T-helper 2 cell treated with Interferon-gamma antibody and Interleukin-4, amounts not matched to agents 5 μg/mL and 100 μg/mL, for 36 hours (primary cell): ENCODE measurements around the gene GSE1.

ENCODE experiments used
- DNase-seq: peaks from one replicate; pipeline ENCODE4 v3.0.0; 2021; ENCODE audit warnings: low spot score
- H3K27ac Mint-ChIP-seq: one replicate; pipeline ENCODE4 v1.8.0; 2021; ENCODE audit warnings: mild to moderate bottlenecking, mixed read lengths
- H3K27me3 Mint-ChIP-seq: one replicate; pipeline ENCODE4 v1.8.0; 2021; ENCODE audit warnings: low read depth, mixed read lengths
- H3K36me3 Mint-ChIP-seq: one replicate; pipeline ENCODE4 v1.8.0; 2021; ENCODE audit warnings: low read depth, mixed read lengths
- H3K4me1 Mint-ChIP-seq: one replicate; pipeline ENCODE4 v1.8.0; 2021; ENCODE audit warnings: low read depth, mixed read lengths
- H3K4me3 Mint-ChIP-seq: one replicate; pipeline ENCODE4 v1.8.0; 2022; ENCODE audit warnings: mild to moderate bottlenecking, moderate library complexity, mixed read lengths
- H3K9me3 Mint-ChIP-seq: one replicate; pipeline ENCODE4 v1.8.0; 2021; ENCODE audit warnings: mixed read lengths

The GSE1 gene

DNA sequence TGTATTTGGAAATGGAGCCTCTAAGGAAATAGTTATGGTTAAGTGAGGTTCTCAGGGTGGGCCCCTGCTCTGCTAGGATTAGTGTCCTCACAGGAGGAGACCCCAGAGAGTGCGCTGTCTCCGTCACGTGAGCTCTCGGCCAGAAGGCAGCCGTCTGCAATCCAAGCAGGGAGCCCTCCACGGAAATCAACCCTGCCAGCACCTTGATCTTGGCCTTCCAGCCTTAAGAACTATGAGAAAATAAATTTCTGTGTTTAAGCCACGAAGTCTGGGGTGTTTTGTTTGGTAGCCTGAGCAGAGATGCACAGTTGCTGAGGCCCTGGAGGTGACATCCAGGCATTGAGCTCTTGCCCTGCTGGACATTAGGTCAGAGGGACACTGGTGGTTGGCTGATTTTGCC, 32.4 kb upstream of the GSE1 start:
- no peak overlapping the region for H3K27ac Mint-ChIP-seq
- no peaks in the 10 kb centered on the region for H3K36me3 Mint-ChIP-seq
- peaks cover 1% of the 10 kb centered on the region for H3K4me1 Mint-ChIP-seq
- no peaks in the 10 kb centered on the region for H3K9me3 Mint-ChIP-seq
- no peaks in the 10 kb centered on the region for H3K27me3 Mint-ChIP-seq
- no peak overlapping the region for H3K4me3 Mint-ChIP-seq
- DNase-seq = no peak

- Mint-ChIP-seq H3K4me3 (no peak overlapping the region), H3K9me3 (no peaks in the 10 kb centered on the region), H3K27me3 (no peaks in the 10 kb centered on the region), H3K27ac (no peak overlapping the region), H3K36me3 (no peaks in the 10 kb centered on the region), H3K4me1 (no peaks in the 10 kb centered on the region)
- no peak for DNase-seq
Measured at GRCh38 chr16:85582229-85582991, 30.7 kb upstream of the GSE1 start.

DNA sequence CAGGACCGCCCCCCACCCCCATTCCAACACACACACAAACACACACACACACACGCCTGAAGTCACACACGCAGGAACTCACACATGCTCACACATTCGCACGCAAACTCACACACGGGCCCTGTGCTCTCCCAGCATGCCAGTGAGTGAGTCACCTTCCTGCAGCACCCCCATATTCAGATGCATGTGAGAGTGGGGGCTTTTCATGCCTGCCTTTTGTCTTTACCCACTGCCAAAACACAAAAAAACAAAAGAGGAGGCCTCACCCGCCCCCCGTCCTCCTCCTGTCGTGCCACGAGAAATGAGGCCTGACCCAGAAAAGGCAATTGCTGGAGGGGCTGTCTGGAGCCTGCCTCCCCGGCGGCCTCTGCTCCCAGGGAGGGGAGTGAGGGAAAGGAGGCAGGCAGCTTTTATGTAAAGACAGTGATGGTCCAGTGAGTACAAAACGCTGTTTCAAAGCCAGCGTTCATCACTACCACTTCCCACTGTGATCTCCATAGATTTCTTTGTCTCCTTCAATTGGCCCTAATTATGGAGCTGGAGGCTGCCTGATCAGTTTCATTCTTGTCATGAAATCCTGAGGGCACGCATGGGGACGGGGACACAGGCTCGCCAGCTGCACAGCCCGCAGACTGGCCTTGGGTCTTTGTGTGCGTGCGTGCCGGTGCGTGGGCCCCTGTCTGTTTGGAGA, 29.5 kb upstream of the GSE1 start:
- no peaks in the 10 kb centered on the region for H3K9me3 Mint-ChIP-seq
- no peaks in the 10 kb centered on the region for H3K36me3 Mint-ChIP-seq
- no peak overlapping the region for H3K27ac Mint-ChIP-seq

DNA sequence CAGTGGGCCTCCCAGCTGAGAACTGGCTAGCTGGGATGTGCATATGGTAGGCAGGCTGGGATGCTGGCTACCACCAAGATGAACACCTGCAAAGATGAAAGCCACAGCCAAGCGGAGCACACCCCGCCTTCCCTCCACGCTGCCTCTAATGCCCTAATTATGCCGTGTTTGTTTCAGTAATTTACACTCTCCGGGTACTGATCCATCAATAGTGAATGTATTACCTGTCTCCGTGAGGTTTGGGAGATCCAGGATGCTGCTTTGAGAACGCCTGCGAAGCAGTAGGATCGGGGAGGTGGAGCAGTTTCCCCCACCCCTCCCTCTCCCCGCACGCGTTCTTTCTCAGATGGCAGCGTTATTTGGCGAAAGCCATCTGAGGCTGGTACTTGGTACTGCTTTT, 28.9 kb upstream of the GSE1 start:
- Mint-ChIP-seq H3K27ac (no peak overlapping the region), H3K36me3 (no peaks in the 10 kb centered on the region), H3K4me1 (no peaks in the 10 kb centered on the region), H3K27me3 (no peaks in the 10 kb centered on the region), H3K4me3 (no peak overlapping the region), H3K9me3 (no peaks in the 10 kb centered on the region)
- DNase-seq = no peak

More for the DNA sequence above, 29.5 kb upstream of the GSE1 start:
- no peak for DNase-seq
- Mint-ChIP-seq H3K4me1 (no peaks in the 10 kb centered on the region), H3K4me3 (no peak overlapping the region), H3K27me3 (no peaks in the 10 kb centered on the region)

DNA sequence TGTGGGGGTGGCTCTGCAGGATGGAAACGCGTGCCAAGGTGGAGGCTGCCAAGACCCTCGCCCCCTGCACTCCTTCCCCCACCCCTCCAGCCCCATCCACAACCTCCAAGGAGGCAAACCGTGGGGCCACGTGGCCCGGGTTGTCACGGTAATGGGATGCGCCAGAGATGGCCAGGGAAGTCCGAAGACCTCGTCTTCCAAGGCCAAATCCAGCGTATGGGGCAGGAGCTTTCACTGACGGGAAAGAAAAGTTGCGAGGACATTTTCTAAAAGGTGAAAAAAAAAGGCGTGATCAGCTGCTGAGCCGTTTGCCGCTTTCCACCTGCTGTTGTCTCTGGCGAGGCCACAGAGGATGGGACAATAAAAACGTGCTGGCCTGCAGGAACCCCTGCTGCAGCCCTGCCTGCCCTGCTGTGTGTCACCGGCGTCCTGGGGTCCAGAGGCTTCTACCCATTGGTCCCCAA, 28.3 kb upstream of the GSE1 start:
- Mint-ChIP-seq H3K4me1 (no peaks in the 10 kb centered on the region), H3K36me3 (no peaks in the 10 kb centered on the region), H3K27ac (no peak overlapping the region), H3K9me3 (no peaks in the 10 kb centered on the region), H3K27me3 (no peaks in the 10 kb centered on the region), H3K4me3 (no peak overlapping the region)
- DNase-seq = no peak

GRCh38 chr16:85585711-85586110, 27.4 kb upstream of the GSE1 start:
- Mint-ChIP-seq H3K4me3 (no peak overlapping the region), H3K27me3 (no peaks in the 10 kb centered on the region), H3K36me3 (no peaks in the 10 kb centered on the region), H3K27ac (no peak overlapping the region), H3K9me3 (no peaks in the 10 kb centered on the region), H3K4me1 (no peaks in the 10 kb centered on the region)
- DNase-seq = no peak

- no peak for DNase-seq
- Mint-ChIP-seq H3K27me3 (no peaks in the 10 kb centered on the region), H3K9me3 (no peaks in the 10 kb centered on the region), H3K4me1 (no peaks in the 10 kb centered on the region), H3K4me3 (no peak overlapping the region), H3K27ac (no peak overlapping the region), H3K36me3 (no peaks in the 10 kb centered on the region)
Measured at GRCh38 chr16:85586380-85587104, 26.6 kb upstream of the GSE1 start.

DNA sequence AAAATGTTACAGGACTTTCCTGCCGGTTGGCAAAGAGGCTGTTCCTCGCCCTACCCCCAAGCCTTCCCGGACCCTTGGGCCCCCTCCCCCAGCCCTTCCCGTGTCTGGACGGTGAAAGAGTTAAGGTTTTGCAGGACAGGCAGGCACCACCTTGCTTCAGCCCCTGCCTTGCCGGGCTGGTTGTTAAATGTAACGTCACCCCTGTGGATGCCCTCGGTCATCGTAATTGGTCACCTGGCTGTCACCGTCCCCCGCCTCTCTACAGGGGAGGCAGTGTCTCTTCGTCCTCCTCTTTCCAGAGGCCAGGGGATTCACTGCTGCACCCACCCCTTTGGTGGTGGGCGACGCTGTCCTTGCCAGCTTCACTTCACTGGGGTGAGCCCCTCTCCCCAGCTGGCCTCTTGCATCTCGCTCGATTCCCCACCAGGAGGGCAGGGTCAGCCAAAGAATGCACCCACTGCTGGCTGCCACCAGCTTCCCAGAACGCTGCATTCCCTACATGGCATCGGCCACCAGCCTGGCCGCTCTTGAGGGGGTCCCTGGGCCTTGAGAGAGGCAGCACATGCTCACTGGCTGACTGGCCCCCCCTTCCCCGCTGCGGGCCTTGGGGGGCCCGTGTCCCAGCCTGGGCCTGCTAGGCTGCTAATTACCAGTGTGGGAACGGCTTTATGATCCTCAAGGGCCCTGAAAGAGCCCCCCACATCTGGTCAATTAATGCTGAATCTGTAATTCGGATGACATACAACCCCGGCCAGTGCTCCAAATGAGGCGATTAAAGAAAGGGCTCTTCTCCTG, 25.2 kb upstream of the GSE1 start:
- no peak for DNase-seq
- H3K27ac Mint-ChIP-seq = no peak overlapping the region

GRCh38 chr16:85588562-85589503, 24.3 kb upstream of the GSE1 start:
- no peak for DNase-seq
- Mint-ChIP-seq H3K4me3 (no peak overlapping the region), H3K36me3 (no peaks in the 10 kb centered on the region), H3K9me3 (no peaks in the 10 kb centered on the region), H3K27me3 (no peaks in the 10 kb centered on the region), H3K4me1 (no peaks in the 10 kb centered on the region), H3K27ac (no peak overlapping the region)

More for the DNA sequence above, 25.2 kb upstream of the GSE1 start:
- Mint-ChIP-seq H3K4me3 (no peak overlapping the region), H3K27me3 (no peaks in the 10 kb centered on the region), H3K9me3 (no peaks in the 10 kb centered on the region), H3K4me1 (no peaks in the 10 kb centered on the region), H3K36me3 (no peaks in the 10 kb centered on the region)

DNA sequence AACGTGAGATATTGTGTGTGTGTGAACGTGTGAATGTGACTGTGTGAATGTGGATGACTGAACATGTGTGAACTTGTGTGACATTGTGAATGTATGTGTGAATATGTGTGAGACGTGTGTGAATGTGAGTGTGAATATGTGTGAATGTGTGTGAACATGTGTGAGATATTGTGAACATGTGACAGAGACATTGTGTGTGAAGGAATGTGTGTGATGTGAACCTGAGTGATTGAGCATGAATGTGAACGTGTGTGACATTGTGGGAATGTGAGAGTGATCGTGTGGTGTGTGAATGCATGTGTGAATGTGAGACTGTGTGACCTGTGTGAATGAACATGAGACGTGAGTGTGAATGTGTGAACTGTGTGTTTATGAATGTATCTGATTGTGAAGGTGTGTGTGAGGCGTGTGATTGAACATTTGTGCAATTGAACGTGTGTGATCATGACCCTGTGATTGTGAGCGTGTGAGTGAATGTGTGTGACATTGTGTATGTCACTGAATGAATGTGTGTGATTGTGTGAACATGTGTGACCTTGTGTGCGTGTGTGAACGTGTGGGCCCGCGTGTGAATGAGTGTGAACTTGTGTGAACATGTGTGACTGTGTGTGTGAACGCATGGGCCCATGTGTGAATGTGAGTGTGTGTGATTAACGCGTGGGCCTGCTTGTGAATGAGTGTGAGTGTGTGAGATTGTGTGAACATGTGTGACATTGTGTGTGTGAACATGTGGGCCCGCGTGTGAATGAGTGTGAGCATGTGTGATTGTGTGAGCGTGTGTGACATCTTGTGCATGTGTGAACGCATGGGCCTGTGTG, 23.2 kb upstream of the GSE1 start:
- DNase-seq = no peak
- Mint-ChIP-seq H3K9me3 (no peaks in the 10 kb centered on the region), H3K4me1 (no peaks in the 10 kb centered on the region), H3K27me3 (no peaks in the 10 kb centered on the region), H3K36me3 (no peaks in the 10 kb centered on the region), H3K4me3 (no peak overlapping the region), H3K27ac (no peak overlapping the region)

- Mint-ChIP-seq H3K27ac (no peak overlapping the region), H3K9me3 (no peaks in the 10 kb centered on the region), H3K27me3 (no peaks in the 10 kb centered on the region), H3K36me3 (peaks cover 1% of the 10 kb centered on the region), H3K4me3 (no peak overlapping the region), H3K4me1 (no peaks in the 10 kb centered on the region)
- no peak for DNase-seq
Measured at GRCh38 chr16:85590506-85590832, 22.7 kb upstream of the GSE1 start.

GRCh38 chr16:85591381-85591780, 21.7 kb upstream of the GSE1 start:
- no peak for DNase-seq
- Mint-ChIP-seq H3K9me3 (no peaks in the 10 kb centered on the region), H3K27ac (no peak overlapping the region), H3K4me3 (no peak overlapping the region), H3K27me3 (no peaks in the 10 kb centered on the region), H3K4me1 (no peaks in the 10 kb centered on the region), H3K36me3 (peaks cover 6% of the 10 kb centered on the region)
